ENCODE data around the gene NCDN.
"Not testable (repeated sequence)": the region's sequence is repeated elsewhere in the genome, so short reads cannot be mapped to it uniquely, and the experiment has no call there.

NCDN gene

GRCh38 chr1:35569936-35570335, 12.3 kb downstream of the NCDN start:
- ATAC-seq (no peak), DNase-seq (no peak)

- ATAC-seq = no peak
- no peak for DNase-seq
These were observed 13.1 kb downstream of the NCDN start for GRCh38 chr1:35570589-35571137.

- DNase-seq (no peak), ATAC-seq (no peak)
These were observed 13.7 kb downstream of the NCDN start for GRCh38 chr1:35571263-35571662.

GRCh38 chr1:35572296-35572695, 14.7 kb downstream of the NCDN start:
- DNase-seq (no peak), ATAC-seq (no peak)

- DNase-seq = no peak
- no peak for ATAC-seq
These were observed 15.9 kb downstream of the NCDN start, which contains the start of gene TFAP2E for GRCh38 chr1:35573198-35574124. Gene TFAP2E, plus strand, starts transcription at chr1:35573314. Its CDS starts 264 bp downstream, at chr1:35573578.

- ATAC-seq = no peak
- DNase-seq = no peak
These were observed 16.6 kb downstream of the NCDN start for GRCh38 chr1:35574125-35574654.

- no peak for DNase-seq
- ATAC-seq = no peak
These were observed 17.2 kb downstream of the NCDN start for GRCh38 chr1:35574655-35575415.

GRCh38 chr1:35575416-35575958, 17.9 kb downstream of the NCDN start:
- ATAC-seq (no peak), DNase-seq (no peak)

- DNase-seq = no peak
- ATAC-seq = no peak
These were observed 18.6 kb downstream of the NCDN start for GRCh38 chr1:35576061-35576765.

- DNase-seq, ATAC-seq: not testable (repeated sequence)
These were observed 19.1 kb downstream of the NCDN start for GRCh38 chr1:35576766-35577070.

- DNase-seq = peak; percentile 69
- peak; percentile 81 for ATAC-seq
These were observed 19.7 kb downstream of the NCDN start for GRCh38 chr1:35577071-35577998.

- DNase-seq (no peak), ATAC-seq (no peak)
These were observed 23.4 kb downstream of the NCDN start for GRCh38 chr1:35580949-35581388.

- not testable (repeated sequence) for DNase-seq, ATAC-seq
These were observed 24.0 kb downstream of the NCDN start for GRCh38 chr1:35581621-35582020.

GRCh38 chr1:35585281-35585680, 27.7 kb downstream of the NCDN start:
- ATAC-seq = no peak

GRCh38 chr1:35585805-35586204, 28.2 kb downstream of the NCDN start:
- ATAC-seq, DNase-seq: not testable (repeated sequence)

More at GRCh38 chr1:35585281-35585680, 27.7 kb downstream of the NCDN start:
- no peak for DNase-seq

- ATAC-seq (no peak), DNase-seq (no peak)
These were observed 29.2 kb downstream of the NCDN start for GRCh38 chr1:35586808-35587207.

GRCh38 chr1:35587736-35588135, 30.1 kb downstream of the NCDN start:
- ATAC-seq (no peak), DNase-seq (no peak)

- DNase-seq (no peak), ATAC-seq (no peak)
These were observed 30.8 kb downstream of the NCDN start for GRCh38 chr1:35588197-35588910.

- DNase-seq (no peak), ATAC-seq (no peak)
These were observed 32.2 kb downstream of the NCDN start for GRCh38 chr1:35589516-35590427.

Data from stimulated activated naive CD8-positive, alpha-beta T cell treated with anti-CD3 and anti-CD28 coated beads, Interleukin-15, Interleukin-2, amounts not matched to agents 100 U/mL and 50 U/mL, for 24 hours (primary cell).